HepG2 (cell line): ENCODE measurements around the gene E2F1. TPM values are rescaled to one million over a fixed set of nuclear protein-coding genes. Genes with fewer than 3 reads are reported as not detected.

ENCODE experiments used
- AGO1 ChIP-seq: fragments of 200-400 bp; formaldehyde crosslinking; IDR thresholded peaks from 2 replicates; pipeline ENCODE4 v1.6.1; 2017; ENCODE audit warnings: mild to moderate bottlenecking, low read depth, low read length, moderate library complexity; ENCODE audit not compliant: poor library complexity, severe bottlenecking
- FOXA1 ChIP-seq, 2 experiments: fragments of 450-650 bp in 1 of 2; sonication (generic) in 1 of 2; formaldehyde crosslinking in 1 of 2; IDR thresholded peaks; 2 replicates each; pipeline versions ENCODE4 v1.4.0 to v1.6.1; 2016 to 2020; ENCODE audit warnings: missing genetic modification reagents in 1 of 2
- FOXJ3 ChIP-seq: sonication (generic); formaldehyde crosslinking; IDR thresholded peaks from 2 replicates; pipeline ENCODE4 v1.4.0; 2020; ENCODE audit warnings: missing genetic modification reagents, mild to moderate bottlenecking, borderline replicate concordance
- IKZF1 ChIP-seq: fragments of 450-650 bp; IDR thresholded peaks from 2 replicates; pipeline ENCODE4 v1.7.1; 2016
- MIER2 ChIP-seq: IDR thresholded peaks from 2 replicates; pipeline ENCODE4 v1.6.1; 2016; ENCODE audit warnings: missing biosample characterization, missing genetic modification reagents
- NKX3-1 ChIP-seq: sonication (generic); formaldehyde crosslinking; IDR thresholded peaks from 2 replicates; pipeline ENCODE4 v1.5.0; 2020; ENCODE audit warnings: missing genetic modification reagents
- ONECUT2 ChIP-seq: sonication (generic); formaldehyde crosslinking; IDR thresholded peaks from 2 replicates; pipeline ENCODE4 v1.4.0; 2020; ENCODE audit warnings: missing genetic modification reagents
- RBAK ChIP-seq: sonication (generic); formaldehyde crosslinking; IDR thresholded peaks from 2 replicates; pipeline ENCODE4 v1.5.1; 2020; ENCODE audit warnings: mild to moderate bottlenecking, missing genetic modification reagents
- RNF2 ChIP-seq: fragments of 450-650 bp; conservative IDR thresholded peaks from 2 replicates; pipeline ENCODE4 v1.6.1; 2016; ENCODE audit warnings: low read depth
- SMARCC2 ChIP-seq: fragments of 450-650 bp; IDR thresholded peaks from 2 replicates; pipeline ENCODE4 v1.6.1; 2017; ENCODE audit warnings: antibody characterized with exemption, mild to moderate bottlenecking
- ZBTB42 ChIP-seq: sonication (generic); formaldehyde crosslinking; IDR thresholded peaks from 2 replicates; pipeline ENCODE4 v1.5.0; 2020; ENCODE audit warnings: mild to moderate bottlenecking, missing genetic modification reagents
- ZNF121 ChIP-seq: sonication (generic); formaldehyde crosslinking; IDR thresholded peaks from 2 replicates; pipeline ENCODE4 v1.5.0; 2020; ENCODE audit warnings: mild to moderate bottlenecking, missing genetic modification reagents
- ZNF207 ChIP-seq: fragments of 450-650 bp; IDR thresholded peaks from 2 replicates; pipeline ENCODE4 v1.6.1; 2016; ENCODE audit warnings: antibody characterized with exemption, borderline replicate concordance
- ZNF24 ChIP-seq: fragments of 450-650 bp; IDR thresholded peaks from 2 replicates; pipeline ENCODE4 v1.6.1; 2017; ENCODE audit warnings: antibody characterized with exemption, mild to moderate bottlenecking
- ZNF343 ChIP-seq: sonication (generic); formaldehyde crosslinking; IDR thresholded peaks from 2 replicates; pipeline ENCODE4 v1.4.0; 2020; ENCODE audit warnings: mild to moderate bottlenecking, missing genetic modification reagents
- ZNF562 ChIP-seq: sonication (generic); formaldehyde crosslinking; IDR thresholded peaks from 2 replicates; pipeline ENCODE4 v1.8.0; 2022; ENCODE audit warnings: missing genetic modification reagents, borderline replicate concordance
- ZNF607 ChIP-seq: sonication (generic); formaldehyde crosslinking; IDR thresholded peaks from 2 replicates; pipeline ENCODE4 v1.5.1; 2020; ENCODE audit warnings: missing genetic modification reagents, mild to moderate bottlenecking, borderline replicate concordance
- polyA plus RNA-seq, 8 experiments: library from polyadenylated mRNA; depleted of rRNA in 3 of 8; stranded (reverse) in 7 of 8; unstranded in 1 of 8; fragments of >200 nt; fragmentation: Illumina TruSeq in 4 of 8; extraction: Trizol in 4 of 8; gene quantifications; 2 replicates each; pipeline versions ENCODE4 v1.2.1 to v1.2.3, GENCODE V29; 2011 to 2016; ENCODE audit warnings: low read depth in 4 of 8, missing spikeins in 1 of 8, mixed read lengths in 1 of 8; ENCODE audit not compliant: insufficient read depth in 1 of 8
- total RNA-seq, 5 experiments: library from RNA; depleted of rRNA; stranded (reverse); fragments of >200 nt; fragmentation: Illumina TruSeq; extraction: Trizol; gene quantifications; 2 replicates each; pipeline ENCODE4 v1.2.3, GENCODE V29; 2016; ENCODE audit warnings: low read depth in 1 of 5
- TF ChIP-seq, protein P1 (sequence below): sonication (generic); formaldehyde crosslinking; IDR thresholded peaks from one replicate; pipeline ENCODE4 v1.5.1; 2020; ENCODE audit warnings: mild to moderate bottlenecking, missing genetic modification reagents; ENCODE audit errors: not compliant biosample characterization
- TF ChIP-seq, protein P2 (sequence below): IDR thresholded peaks from 2 replicates; pipeline ENCODE4 v1.6.1; 2016
- TF ChIP-seq, protein P3 (sequence below): sonication (generic); formaldehyde crosslinking; IDR thresholded peaks from 2 replicates; pipeline ENCODE4 v1.8.0; 2022; ENCODE audit warnings: missing genetic modification reagents, mild to moderate bottlenecking, borderline replicate concordance

The E2F1 gene
- total and polyA plus RNA-seq, 2 of the 13 experiments (the other 11 are each of a cell fraction or from before 2014, with no cell fraction given) = 25.5 to 39.4 TPM

DNA sequence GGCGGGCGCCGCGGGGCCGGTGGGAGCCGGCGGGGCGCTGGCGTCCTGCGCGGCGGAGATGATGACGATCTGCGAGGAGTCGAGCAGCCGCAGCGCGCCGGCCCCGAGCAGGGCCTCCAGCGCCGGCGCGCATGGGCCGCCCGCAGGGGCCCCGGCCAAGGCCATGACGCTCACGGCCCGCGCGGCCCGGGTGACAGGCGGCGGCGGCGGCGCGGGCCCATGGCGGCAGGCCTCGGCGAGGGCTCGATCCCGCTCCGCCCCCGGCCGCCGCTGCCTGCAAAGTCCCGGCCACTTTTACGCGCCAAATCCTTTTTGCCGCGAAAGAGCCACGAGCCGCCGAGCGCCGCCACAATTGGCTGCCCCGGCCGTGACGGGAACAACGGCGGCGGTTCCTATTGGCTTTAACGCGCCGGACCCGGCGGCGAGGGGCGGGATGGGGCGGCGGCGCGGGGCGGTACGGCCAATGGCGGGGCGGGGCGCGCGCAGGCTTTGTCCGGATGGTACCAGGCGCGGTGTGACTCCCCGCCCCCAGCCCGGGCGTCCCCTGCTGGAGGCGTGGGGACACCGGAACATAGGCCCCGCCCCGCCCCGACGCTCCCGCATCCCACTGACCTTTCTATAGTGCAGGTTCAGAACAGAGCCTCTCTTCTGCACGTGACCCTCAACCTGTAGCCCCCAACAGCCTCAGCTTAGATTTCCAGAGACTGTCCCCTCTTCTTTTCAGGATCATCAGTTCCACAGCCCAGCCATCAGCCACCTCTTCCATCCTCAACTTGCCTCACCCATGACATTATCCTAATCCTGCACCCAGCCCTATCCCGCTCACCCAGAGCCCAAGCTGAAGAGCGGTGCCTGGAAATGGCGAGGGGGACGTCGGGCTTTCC is at the start of gene E2F1 (continued):
- TF ChIP-seq SMARCC2 (no peak), IKZF1 (no peak), NKX3-1 (peak; percentile 91), ZNF607 (CRISPR knock-in tag) (0 out of 2 replicates have a peak, but pooled peaks have one; percentile 54), MIER2 (no peak), FOXA1 (IDR thresholded peaks at IDR 0.05) (no peak), FOXA1 (CRISPR knock-in tag; IDR thresholded peaks at IDR 0.05) (no peak), ZNF207 (no peak), ZNF343 (CRISPR knock-in tag) (peak; percentile 34; the same call in 1 of the 2 replicates), ZNF24 (no peak), ONECUT2 (CRISPR knock-in tag) (peak; percentile 75), RBAK (CRISPR knock-in tag) (no peak), FOXJ3 (CRISPR knock-in tag) (no peak; the same call in 1 of the 2 replicates), ZNF121 (CRISPR knock-in tag) (no peak; the same call in 1 of the 2 replicates), AGO1 (no peak), RNF2 (peak; percentile 88), ZNF562 (CRISPR knock-in tag) (peak; percentile 85), ZBTB42 (CRISPR knock-in tag) (no peak)
- TF ChIP-seq, protein P1, sequence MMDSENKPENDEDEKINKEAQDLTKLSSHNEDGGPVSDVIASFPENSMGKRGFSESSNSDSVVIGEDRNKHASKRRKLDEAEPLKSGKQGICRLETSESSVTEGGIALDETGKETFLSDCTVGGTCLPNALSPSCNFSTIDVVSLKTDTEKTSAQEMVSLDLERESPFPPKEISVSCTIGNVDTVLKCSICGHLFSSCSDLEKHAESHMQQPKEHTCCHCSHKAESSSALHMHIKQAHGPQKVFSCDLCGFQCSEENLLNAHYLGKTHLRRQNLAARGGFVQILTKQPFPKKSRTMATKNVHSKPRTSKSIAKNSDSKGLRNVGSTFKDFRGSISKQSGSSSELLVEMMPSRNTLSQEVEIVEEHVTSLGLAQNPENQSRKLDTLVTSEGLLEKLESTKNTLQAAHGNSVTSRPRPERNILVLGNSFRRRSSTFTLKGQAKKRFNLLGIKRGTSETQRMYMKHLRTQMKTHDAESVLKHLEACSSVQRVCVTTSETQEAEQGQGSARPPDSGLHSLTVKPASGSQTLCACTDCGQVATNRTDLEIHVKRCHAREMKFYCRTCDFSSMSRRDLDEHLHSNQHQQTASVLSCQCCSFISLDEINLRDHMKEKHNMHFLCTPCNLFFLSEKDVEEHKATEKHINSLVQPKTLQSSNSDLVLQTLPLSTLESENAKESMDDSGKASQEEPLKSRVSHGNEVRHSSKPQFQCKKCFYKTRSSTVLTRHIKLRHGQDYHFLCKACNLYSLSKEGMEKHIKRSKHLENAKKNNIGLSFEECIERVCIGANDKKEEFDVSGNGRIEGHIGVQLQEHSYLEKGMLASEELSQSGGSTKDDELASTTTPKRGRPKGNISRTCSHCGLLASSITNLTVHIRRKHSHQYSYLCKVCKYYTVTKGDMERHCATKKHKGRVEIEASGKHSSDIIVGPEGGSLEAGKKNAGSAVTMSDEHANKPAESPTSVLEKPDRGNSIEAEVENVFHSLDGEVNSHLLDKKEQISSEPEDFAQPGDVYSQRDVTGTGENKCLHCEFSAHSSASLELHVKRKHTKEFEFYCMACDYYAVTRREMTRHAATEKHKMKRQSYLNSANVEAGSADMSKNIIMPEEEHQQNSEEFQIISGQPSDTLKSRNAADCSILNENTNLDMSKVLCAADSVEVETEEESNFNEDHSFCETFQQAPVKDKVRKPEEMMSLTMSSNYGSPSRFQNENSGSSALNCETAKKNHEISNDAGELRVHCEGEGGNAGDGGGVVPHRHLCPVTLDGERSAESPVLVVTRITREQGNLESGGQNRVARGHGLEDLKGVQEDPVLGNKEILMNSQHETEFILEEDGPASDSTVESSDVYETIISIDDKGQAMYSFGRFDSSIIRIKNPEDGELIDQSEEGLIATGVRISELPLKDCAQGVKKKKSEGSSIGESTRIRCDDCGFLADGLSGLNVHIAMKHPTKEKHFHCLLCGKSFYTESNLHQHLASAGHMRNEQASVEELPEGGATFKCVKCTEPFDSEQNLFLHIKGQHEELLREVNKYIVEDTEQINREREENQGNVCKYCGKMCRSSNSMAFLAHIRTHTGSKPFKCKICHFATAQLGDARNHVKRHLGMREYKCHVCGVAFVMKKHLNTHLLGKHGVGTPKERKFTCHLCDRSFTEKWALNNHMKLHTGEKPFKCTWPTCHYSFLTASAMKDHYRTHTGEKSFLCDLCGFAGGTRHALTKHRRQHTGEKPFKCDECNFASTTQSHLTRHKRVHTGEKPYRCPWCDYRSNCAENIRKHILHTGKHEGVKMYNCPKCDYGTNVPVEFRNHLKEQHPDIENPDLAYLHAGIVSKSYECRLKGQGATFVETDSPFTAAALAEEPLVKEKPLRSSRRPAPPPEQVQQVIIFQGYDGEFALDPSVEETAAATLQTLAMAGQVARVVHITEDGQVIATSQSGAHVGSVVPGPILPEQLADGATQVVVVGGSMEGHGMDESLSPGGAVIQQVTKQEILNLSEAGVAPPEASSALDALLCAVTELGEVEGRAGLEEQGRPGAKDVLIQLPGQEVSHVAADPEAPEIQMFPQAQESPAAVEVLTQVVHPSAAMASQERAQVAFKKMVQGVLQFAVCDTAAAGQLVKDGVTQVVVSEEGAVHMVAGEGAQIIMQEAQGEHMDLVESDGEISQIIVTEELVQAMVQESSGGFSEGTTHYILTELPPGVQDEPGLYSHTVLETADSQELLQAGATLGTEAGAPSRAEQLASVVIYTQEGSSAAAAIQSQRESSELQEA = peak; percentile 31
- TF ChIP-seq, protein P2, sequence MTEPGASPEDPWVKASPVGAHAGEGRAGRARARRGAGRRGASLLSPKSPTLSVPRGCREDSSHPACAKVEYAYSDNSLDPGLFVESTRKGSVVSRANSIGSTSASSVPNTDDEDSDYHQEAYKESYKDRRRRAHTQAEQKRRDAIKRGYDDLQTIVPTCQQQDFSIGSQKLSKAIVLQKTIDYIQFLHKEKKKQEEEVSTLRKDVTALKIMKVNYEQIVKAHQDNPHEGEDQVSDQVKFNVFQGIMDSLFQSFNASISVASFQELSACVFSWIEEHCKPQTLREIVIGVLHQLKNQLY = peak; percentile 85
- TF ChIP-seq, protein P3, sequence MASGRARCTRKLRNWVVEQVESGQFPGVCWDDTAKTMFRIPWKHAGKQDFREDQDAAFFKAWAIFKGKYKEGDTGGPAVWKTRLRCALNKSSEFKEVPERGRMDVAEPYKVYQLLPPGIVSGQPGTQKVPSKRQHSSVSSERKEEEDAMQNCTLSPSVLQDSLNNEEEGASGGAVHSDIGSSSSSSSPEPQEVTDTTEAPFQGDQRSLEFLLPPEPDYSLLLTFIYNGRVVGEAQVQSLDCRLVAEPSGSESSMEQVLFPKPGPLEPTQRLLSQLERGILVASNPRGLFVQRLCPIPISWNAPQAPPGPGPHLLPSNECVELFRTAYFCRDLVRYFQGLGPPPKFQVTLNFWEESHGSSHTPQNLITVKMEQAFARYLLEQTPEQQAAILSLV = no peak
